Measurements from ENCODE around the gene INO80D.
"Not testable (repeated sequence)": the region's sequence is repeated elsewhere in the genome, so short reads cannot be mapped to it uniquely, and the experiment has no call there.

GRCh38 chr2:205988681-205989080 lies 97.3 kb downstream of the INO80D start:
- TF ChIP-seq CTCF, EZH2phosphoT487 (IDR thresholded peaks at IDR 0.05): not testable (repeated sequence)
